Transverse colon (tissue), 4 donors: ENCODE measurements around the gene EEIG1.

Source experiments
- EP300 ChIP-seq: sonication (generic); formaldehyde crosslinking; IDR thresholded peaks from one replicate; pipeline ENCODE4 v1.6.1; 2017; ENCODE audit warnings: antibody characterized with exemption, low read depth
- POLR2A ChIP-seq: fragments of 450-650 bp; IDR thresholded peaks from one replicate; pipeline ENCODE4 v1.6.1; 2016; ENCODE audit warnings: antibody characterized with exemption, mild to moderate bottlenecking, moderate library complexity
- POLR2AphosphoS5 ChIP-seq, 3 donors: sonication (generic); formaldehyde crosslinking; IDR thresholded peaks; one replicate each; pipeline ENCODE4 v1.6.1; 2016; ENCODE audit warnings: antibody characterized with exemption in 3 of 3
- TF ChIP-seq, protein P1 (sequence below), 5 experiments: fragments of 200-600 bp in 3 of 5; fragments of 450-650 bp in 2 of 5; sonication (generic) in 3 of 5; IDR thresholded peaks; 1 replicate in 2 of 5; 2 replicates in 3 of 5; pipeline ENCODE4 v1.5.1; 2016 to 2017; ENCODE audit warnings: antibody characterized with exemption in 5 of 5, inconsistent platforms in 3 of 5, mild to moderate bottlenecking in 2 of 5, moderate library complexity in 1 of 5

DNA sequence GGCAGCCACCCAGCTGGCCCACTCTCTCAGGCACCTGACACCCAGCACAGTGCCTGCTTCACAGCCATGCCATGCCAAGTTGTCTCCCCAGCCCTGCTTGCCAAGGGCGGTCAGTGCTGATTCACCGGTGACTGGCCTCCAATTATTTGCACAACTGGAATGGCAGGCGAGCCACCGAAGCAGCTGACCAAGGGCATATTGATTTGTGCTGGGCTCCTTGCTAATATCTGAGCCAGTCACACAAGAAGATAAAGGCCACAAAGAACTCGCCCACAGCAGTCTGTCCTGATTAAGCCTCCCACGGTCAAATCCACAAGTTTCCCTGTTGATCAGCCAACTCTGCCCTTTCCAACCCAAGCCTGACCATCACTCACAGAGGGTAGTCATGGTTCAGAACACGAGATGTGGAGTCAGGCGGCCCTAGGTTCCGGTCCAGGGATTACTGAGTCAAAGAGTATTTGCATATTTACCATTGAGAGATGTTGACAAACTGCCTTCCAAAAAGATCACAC lies 6.4 kb upstream of the EEIG1 start:
- TF ChIP-seq, protein P1, sequence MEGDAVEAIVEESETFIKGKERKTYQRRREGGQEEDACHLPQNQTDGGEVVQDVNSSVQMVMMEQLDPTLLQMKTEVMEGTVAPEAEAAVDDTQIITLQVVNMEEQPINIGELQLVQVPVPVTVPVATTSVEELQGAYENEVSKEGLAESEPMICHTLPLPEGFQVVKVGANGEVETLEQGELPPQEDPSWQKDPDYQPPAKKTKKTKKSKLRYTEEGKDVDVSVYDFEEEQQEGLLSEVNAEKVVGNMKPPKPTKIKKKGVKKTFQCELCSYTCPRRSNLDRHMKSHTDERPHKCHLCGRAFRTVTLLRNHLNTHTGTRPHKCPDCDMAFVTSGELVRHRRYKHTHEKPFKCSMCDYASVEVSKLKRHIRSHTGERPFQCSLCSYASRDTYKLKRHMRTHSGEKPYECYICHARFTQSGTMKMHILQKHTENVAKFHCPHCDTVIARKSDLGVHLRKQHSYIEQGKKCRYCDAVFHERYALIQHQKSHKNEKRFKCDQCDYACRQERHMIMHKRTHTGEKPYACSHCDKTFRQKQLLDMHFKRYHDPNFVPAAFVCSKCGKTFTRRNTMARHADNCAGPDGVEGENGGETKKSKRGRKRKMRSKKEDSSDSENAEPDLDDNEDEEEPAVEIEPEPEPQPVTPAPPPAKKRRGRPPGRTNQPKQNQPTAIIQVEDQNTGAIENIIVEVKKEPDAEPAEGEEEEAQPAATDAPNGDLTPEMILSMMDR (IDR thresholded peaks at IDR 0.05) = no peak
- TF ChIP-seq POLR2A (no peak), POLR2AphosphoS5 (IDR thresholded peaks at IDR 0.05) (no peak), EP300 (no peak)
